Stromal cell of bone marrow (primary cell): Measurements from ENCODE around the gene ZNF516.
A peak's percentile ranks its signal among the peaks of the same experiment; 100 is the strongest.

ENCODE experiments used
- DNase-seq: peaks from one replicate; pipeline ENCODE4 v3.0.0-alpha.2; 2012; ENCODE audit warnings: low read depth

The ZNF516 gene

DNA sequence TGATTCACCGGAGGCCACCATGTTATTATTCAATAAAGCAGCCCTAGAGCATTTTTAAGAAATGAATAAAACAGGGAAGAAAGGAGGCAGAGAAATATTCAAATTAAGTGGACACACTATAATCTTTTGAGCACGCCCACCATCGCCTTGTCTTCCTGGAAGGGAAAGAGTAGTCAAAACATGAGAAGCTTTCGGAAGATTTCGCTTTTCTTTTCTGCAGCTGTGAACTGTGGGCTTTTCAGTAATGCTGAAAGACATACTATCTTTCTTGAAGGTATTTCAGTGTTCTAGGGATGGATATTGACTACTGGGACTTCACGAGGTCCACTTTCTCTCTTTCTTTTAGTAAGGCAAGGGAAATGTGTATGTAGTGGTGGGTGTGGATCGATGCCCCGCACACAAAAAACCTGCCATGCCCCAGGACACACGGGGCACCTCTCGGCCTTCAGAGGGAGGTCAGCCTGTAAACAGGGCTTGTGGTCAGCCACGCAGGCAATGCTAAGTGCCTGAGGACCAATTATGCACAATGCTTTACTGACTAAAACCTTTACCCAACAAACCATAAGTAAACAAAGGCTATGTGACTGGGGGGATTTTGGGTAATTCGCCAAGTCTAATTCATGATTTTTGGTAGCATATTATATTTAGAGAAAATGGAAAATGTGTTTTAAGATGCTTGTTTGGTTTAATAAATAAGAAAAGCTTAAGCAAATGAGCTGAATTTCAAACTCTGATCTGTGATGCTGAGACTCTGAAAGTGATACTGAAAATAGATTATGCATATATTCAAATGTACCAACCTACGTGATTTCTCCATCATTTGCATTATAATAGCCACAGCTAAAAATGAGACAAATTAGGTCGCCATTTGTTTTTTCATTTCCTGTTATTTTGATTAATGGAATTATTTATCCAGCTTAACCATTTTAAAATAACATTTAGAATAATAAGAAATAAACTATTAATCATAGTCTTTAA is 130.5 kb downstream of the ZNF516 start:
- DNase-seq, result no peak

DNA sequence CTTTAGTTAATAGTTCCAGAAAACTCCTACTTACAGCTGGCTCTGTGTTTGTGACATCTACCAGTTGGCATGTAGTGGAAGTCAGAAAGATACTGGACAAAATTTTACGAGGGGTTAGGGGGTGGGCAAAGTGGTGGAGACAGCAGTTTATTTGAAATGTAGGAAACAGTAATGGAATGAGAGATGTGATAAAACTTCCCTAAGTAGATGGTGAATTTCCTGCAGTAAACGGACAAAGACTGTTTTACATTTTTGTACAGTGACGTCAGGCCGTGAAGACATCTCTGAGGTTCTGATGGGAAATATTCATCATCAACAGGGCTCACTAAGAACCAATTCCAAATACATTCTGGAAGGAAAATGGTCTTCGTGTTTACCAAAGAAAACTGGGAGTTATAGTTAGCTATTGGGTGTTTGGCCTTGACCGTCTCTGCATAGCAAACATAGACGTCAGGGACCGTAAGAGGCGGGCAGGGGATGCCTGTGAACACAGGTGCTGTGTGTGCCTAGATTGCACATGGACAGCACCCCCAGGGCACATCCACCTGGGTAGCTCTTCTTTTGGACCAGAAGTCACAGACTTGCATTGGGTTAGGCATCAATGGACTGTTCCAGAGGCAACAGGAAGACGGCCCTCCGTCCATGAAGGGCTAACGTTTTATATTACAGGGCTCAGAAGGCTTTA is 131.5 kb downstream of the ZNF516 start:
- DNase-seq, result no peak

DNA sequence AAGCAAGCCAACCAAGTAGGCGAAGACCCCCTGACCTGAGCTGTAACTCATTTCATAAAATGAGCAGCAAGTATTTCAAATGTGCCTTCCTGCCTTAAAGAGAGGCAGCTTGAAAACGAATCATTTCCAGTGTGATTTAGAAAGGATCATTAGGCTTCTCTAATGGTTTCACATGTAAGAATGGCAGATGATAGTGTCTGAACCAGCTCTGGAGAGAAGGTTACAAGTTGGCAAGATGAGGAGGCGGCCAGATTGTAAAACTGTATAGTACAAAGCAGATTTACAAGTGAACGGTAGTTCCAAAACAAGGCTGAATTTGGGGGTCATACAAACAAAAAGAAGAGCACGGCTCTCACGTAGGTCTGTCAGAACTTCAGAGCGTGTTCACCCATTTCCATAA is 132.4 kb downstream of the ZNF516 start:
- DNase-seq, result no peak

- DNase-seq, result no peak
Measured at GRCh38 chr18:76361219-76361618, 133.8 kb downstream of the ZNF516 start.

- DNase-seq, result no peak
Measured at GRCh38 chr18:76359909-76360308, 135.1 kb downstream of the ZNF516 start.

DNA sequence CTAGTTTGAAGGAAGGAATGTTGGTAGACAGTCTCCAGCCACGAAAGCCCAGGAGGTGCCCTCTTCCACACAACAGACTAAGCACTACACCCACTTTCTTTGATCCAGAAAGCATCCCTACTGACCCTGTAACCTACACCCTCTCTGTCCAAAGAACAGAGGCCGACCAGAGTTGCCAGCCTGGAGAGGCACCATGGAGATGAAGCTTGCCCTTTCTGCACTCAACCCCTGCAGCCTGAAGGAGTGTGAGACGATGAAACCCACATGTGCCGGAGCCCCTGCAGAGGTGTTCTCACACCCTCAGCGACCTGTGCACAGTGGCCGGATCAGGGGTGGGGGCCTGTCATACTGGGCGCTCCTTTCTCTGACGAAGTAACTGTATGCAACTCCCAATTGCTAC is 136.3 kb downstream of the ZNF516 start:
- DNase-seq, result no peak

DNA sequence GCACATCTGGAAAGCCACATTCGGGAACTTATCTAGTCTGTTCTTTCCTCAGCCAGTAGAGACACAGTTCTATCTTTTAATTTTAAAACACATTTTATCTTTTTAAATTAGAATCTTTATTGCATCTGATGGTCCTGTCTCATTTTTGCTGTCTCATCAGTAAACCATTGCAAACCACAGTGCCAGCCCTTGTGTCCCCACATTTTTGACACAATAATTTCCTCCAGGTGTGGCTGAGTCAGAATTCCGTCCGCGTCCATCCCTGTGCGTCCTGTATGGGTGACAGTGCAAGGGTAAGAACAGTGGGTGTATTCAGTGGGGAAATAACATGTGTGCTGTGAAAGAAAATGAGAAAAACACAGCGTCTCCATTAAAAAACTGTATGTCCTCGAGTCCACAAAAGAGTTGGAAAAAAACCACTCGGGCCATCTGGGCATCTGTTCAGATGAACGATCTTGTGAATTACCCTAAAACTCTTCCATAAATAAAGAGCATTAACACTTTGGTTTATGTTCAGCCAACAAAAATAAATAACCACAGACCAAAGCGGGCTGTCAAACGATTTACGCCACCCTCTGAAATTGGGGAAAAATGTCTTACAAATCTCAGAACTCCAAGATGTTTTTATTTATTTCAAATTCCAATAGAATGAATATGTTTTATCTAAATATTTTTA is 137.3 kb downstream of the ZNF516 start:
- no peak for DNase-seq

GRCh38 chr18:76357174-76357573 is 137.9 kb downstream of the ZNF516 start:
- no peak for DNase-seq

- no peak for DNase-seq
Measured at GRCh38 chr18:76356666-76357065, 138.4 kb downstream of the ZNF516 start.

GRCh38 chr18:76354348-76354747 is 140.7 kb downstream of the ZNF516 start:
- DNase-seq, result peak; percentile 28

GRCh38 chr18:76353500-76353899 is 141.5 kb downstream of the ZNF516 start:
- no peak for DNase-seq

DNA sequence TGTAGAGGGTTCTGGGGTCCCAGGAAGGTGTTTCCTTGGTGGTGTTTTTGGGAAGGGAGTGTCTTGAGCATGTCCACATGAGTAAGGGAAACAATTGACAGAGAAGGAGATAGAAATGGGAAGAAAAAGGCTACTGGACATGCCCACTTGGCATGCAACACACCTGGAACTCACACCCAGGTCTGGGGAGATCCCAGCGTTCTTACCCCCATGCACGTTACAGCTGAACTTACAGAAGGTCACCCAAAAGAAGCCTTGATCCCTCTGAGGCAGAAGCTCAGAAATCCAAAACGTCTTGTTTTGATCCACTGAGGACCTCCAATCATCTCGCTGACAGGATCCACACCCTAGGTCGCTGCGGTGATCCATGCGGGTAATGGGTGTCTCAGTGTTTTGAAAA is 142.0 kb downstream of the ZNF516 start:
- DNase-seq, result no peak

GRCh38 chr18:76351961-76352581 is 143.0 kb downstream of the ZNF516 start:
- DNase-seq, result peak; percentile 47

DNA sequence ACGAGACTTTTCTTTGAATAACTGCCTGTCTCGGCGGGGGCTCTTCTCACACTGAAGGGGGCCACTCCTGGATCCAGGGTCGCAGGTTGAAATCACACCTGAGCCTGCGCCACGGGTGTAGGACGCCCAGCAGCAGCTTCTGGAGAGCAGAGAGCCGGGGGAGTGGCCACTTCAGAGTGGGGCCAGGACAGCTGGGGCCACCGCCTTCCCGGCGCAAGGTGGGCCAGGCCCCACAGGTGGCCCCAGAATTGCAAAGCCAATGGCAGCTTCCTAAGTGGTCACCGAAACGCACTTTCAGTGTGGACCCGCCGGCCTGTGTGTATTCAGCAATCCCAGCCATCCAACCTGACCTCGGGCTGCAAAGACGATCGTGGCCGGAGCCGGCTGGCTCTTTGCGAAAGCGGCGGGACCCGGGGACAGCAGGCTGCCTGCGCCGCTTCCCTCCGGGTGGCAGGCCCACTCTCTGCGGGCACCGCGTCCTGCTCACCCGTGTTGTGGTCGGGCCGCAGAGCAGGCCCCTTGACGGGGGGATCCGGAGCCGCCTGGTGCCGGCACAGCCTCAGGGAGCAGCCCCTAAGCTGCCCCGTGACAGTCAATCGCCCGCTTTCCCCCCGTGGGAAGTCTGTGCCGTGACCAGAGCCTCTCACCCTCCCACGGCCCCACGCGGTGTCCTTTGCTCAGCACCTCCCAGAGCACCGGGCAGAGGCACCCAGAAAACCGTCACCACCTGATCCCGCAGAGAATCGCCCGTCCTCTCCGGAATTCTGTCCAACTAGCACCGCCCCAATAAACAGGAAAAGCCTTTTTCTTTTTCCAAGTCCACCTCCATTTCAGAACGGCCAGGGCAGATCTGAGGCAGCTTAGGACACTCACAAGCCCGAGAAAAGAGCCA is 144.7 kb downstream of the ZNF516 start:
- DNase-seq, result no peak

DNA sequence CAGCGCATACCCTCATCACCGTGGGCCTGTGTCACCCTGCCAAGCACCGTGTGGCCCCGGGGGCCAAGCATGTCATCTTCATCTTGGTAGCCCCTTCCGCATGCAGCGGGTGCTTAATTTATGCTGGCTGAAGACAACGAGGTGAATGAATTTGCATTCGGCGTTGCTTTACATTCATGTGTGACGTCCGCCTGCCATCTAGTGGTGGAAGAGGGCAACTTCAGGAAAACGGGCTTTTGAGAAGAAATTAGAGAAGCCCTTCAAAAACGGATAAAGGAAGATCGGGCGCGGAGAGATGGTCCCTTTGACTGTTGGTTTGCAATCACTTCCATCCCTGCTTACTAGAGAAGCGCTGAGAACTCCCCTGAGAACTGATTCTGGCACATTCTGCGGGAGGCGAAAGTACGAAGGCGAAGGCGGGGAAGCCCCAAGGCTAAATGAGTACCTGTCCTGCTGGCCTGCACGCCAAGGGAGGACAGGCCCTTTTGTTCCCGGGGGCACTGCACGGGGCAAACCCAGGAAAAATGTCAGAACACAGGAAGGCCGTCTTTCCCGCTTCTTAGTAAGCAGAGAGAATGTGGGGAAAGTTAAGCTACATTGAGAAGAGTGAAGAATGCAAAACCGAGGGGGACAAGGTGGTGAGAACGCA is 145.9 kb downstream of the ZNF516 start:
- DNase-seq, result peak; percentile 33

- DNase-seq, result no peak
Measured at GRCh38 chr18:76348267-76349066, 146.6 kb downstream of the ZNF516 start.

DNA sequence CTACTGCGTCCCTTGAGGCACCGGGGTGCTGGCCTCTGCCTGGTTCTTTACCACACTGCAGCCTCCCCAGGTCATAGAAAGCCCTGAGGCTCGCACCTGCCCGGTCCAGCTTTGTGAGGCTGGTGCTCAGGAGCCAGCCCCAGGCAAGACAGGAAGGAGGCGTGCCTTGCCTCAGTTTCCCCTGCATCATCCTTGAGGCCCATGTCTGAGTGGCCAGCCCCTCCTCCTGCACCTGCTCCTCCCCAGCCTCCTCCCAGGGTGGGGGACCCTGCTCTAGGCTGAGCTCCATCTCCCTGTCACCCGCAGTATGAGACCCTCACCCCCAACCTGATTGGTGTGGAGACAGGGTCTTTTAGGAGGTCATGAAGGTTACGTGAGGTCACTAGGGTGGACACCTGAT is 147.7 kb downstream of the ZNF516 start:
- DNase-seq, result no peak

- no peak for DNase-seq
Measured at GRCh38 chr18:76346490-76347130, 148.4 kb downstream of the ZNF516 start.

GRCh38 chr18:76345901-76346300 is 149.1 kb downstream of the ZNF516 start:
- no peak for DNase-seq
